ENCODE measurements around the gene JADE2.
A peak's percentile ranks its signal among the peaks of the same experiment; 100 is the strongest.

The JADE2 gene

GRCh38 chr5:134524826-134525682, at the start of gene JADE2 (continued):
- TF ChIP-seq PRDM4 (tag by site-specific recombination; IDR thresholded peaks at IDR 0.05) (0 out of 2 replicates have a peak, but pooled peaks have one; percentile 30), KLF1 (tag by site-specific recombination; IDR thresholded peaks at IDR 0.05) (peak; percentile 79), ZNF37A (tag by site-specific recombination; IDR thresholded peaks at IDR 0.05) (no peak), ZBTB10 (tag by site-specific recombination; IDR thresholded peaks at IDR 0.05) (peak; percentile 96), SP3 (tag by site-specific recombination; IDR thresholded peaks at IDR 0.05) (peak; percentile 55), ZNF555 (tag by site-specific recombination; conservative IDR thresholded peaks at IDR 0.05) (no peak), ATF2 (tag by site-specific recombination; IDR thresholded peaks at IDR 0.05; ENCODE audit: low read depth) (peak; percentile 91), ZBTB44 (tag by site-specific recombination; IDR thresholded peaks at IDR 0.05) (no peak), ZFP69B (tag by site-specific recombination; IDR thresholded peaks at IDR 0.05) (peak; percentile 40; the same call in 1 of the 2 replicates), ZNF843 (tag by site-specific recombination; IDR thresholded peaks at IDR 0.05) (peak; percentile 42; the same call in 1 of the 2 replicates), GLIS1 (tag by site-specific recombination; IDR thresholded peaks at IDR 0.05) (peak; percentile 74), ZFHX2 (tag by site-specific recombination; conservative IDR thresholded peaks at IDR 0.05) (peak; percentile 37; the same call in 1 of the 2 replicates)

GRCh38 chr5:134477462-134478245, 47.8 kb upstream of the JADE2 start:
- Histone ChIP-seq H3K4me3 (ENCODE audit: low read depth, low read length) (no peak overlapping the region), H3K36me3 (ENCODE audit: control insufficient read depth in 2 of 2, insufficient read depth in 1 of 2, low read length in 2 of 2) (no peaks in the 10 kb centered on the region), H3K27ac (ENCODE audit: extremely low read depth, low read depth, low read length) (no peak overlapping the region), H3K9me3 (ENCODE audit: control insufficient read depth, insufficient read depth, low read depth, low read length) (no peaks in the 10 kb centered on the region), H3K4me1 (ENCODE audit: control insufficient read depth, insufficient read depth, low read length) (no peaks in the 10 kb centered on the region)
- ChIA-PET POLR2A (interaction anchor here (0.7 to 1.3 kb wide), 2 partner anchors 11 to 68 kb away, joined by 3 to 8 read pairs; no protein-coding TSS in a partner anchor), CTCF (interaction anchor here (0.7 kb wide), 1 partner anchor 520 kb away, joined by 3 read pairs; no protein-coding TSS in a partner anchor)
- TF ChIP-seq ZNF280D (tag by site-specific recombination; IDR thresholded peaks at IDR 0.05) = no peak
- no peak for TF ChIP-seq ZNF433 (tag by site-specific recombination; IDR thresholded peaks at IDR 0.05; ENCODE audit: low read depth)
- no peak for TF ChIP-seq ZNF776 (tag by site-specific recombination; IDR thresholded peaks at IDR 0.05; ENCODE audit: borderline replicate concordance)
- no peak for TF ChIP-seq ZNF473 (tag by site-specific recombination; IDR thresholded peaks at IDR 0.05)
- TF ChIP-seq ZNF549 (tag by site-specific recombination; IDR thresholded peaks at IDR 0.05) = no peak
- TF ChIP-seq ZNF777 (tag by site-specific recombination; IDR thresholded peaks at IDR 0.05; ENCODE audit: borderline replicate concordance) = no peak
- TF ChIP-seq PRDM1 (tag by site-specific recombination; IDR thresholded peaks at IDR 0.05) = no peak
- no peak for TF ChIP-seq ZNF837 (tag by site-specific recombination; IDR thresholded peaks at IDR 0.05)
- TF ChIP-seq ZNF660 (tag by site-specific recombination; IDR thresholded peaks at IDR 0.05) = no peak
- no peak for TF ChIP-seq ZBTB21 (tag by site-specific recombination; IDR thresholded peaks at IDR 0.05)
